Iris pigment epithelial cell (primary cell): Measurements from ENCODE around the gene SOX5.

ENCODE experiments used
- DNase-seq: peaks from one replicate; pipeline ENCODE4 v3.0.0-alpha.2; 2011; ENCODE audit warnings: low read depth

Gene SOX5

DNA sequence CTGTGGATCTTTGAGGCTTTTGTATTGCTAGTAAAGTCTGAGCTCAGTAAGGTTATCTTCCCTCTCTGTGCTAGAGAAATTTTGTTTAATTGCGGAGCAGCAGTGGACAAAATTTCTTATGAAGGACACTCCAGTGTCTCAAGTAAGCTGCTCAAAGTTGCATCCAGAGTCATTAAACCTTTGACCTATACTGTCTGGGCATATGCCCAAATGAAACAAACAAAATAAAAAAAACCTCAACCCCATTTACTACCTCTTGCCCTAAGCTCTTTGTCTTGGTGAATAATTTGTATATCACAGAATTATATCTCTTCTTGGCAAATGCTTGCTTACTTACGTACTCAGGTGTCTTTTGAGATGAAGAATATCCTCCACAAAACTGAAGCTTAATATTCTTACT is 465.2 kb downstream of the SOX5 start:
- DNase-seq = no peak

- DNase-seq = no peak
Measured at GRCh38 chr12:23482571-23482970, 466.9 kb downstream of the SOX5 start.
